ENCODE measurements around the gene CARM1. TPM values are rescaled to one million over a fixed set of nuclear protein-coding genes. Genes with fewer than 3 reads are reported as not detected.

Gene CARM1
- total RNA-seq, 3 donors from 2014 or later (not counting 1 experiment from before 2014, with no cell fraction given): 13.4 to 21.3 (median 19.8) TPM

- no peaks in the 10 kb centered on the region for H3K9me3 ChIP-seq (ENCODE audit: control insufficient read depth, insufficient read depth, low read length)
- no peaks in the 10 kb centered on the region for H3K36me3 Mint-ChIP-seq
- H3K27ac Mint-ChIP-seq: no peak overlapping the region
- H3K4me1 Mint-ChIP-seq: peaks cover 9% of the 10 kb centered on the region in 2 donors
- no peaks in the 10 kb centered on the region for H3K36me3 ChIP-seq (ENCODE audit: control insufficient read depth, insufficient read depth, low read length)
- ATAC-seq (no peak), DNase-seq (no peak)
- no peak overlapping the region for H3K27ac ChIP-seq (ENCODE audit: low read length)
- no peaks in the 10 kb centered on the region for H3K27me3 ChIP-seq (ENCODE audit: control insufficient read depth, insufficient read depth, low read length)
- H3K27me3 Mint-ChIP-seq (ENCODE audit: low read depth in 2 of 2): no peaks in the 10 kb centered on the region
- H3K4me1 ChIP-seq (ENCODE audit: control insufficient read depth, insufficient read depth, low read length): peaks cover 10% of the 10 kb centered on the region
- 96% methylated on average over 6 of the region's 6 CpGs for WGBS (ENCODE audit: insufficient coverage)
- no peaks in the 10 kb centered on the region for H3K9me3 Mint-ChIP-seq
- no peak overlapping the region for H3K4me3 Mint-ChIP-seq
- intact Hi-C loops (cut with micrococcal nuclease): no loop called here
- H3K4me3 ChIP-seq (ENCODE audit: low read length): no peak overlapping the region
- TF ChIP-seq CTCF (IDR thresholded peaks at IDR 0.05): no peak
These were observed 8.7 kb upstream of the CARM1 start for GRCh38 chr19:10862561-10863106.

GRCh38 chr19:10863107-10863717, 8.1 kb upstream of the CARM1 start:
- WGBS (ENCODE audit: insufficient coverage): 89% methylated on average over 18 of the region's 18 CpGs
- intact Hi-C loops (cut with micrococcal nuclease): no loop called here
- Mint-ChIP-seq H3K9me3 (no peaks in the 10 kb centered on the region), H3K36me3 (no peaks in the 10 kb centered on the region), H3K27ac (peak overlapping the region in 1 of 2 donors; percentile 40), H3K27me3 (ENCODE audit: low read depth in 2 of 2) (no peaks in the 10 kb centered on the region), H3K4me1 (peaks cover 9% of the 10 kb centered on the region in 2 donors), H3K4me3 (no peak overlapping the region)
- H3K36me3 ChIP-seq (ENCODE audit: control insufficient read depth, insufficient read depth, low read length): no peaks in the 10 kb centered on the region
- TF ChIP-seq CTCF (IDR thresholded peaks at IDR 0.05): no peak
- no peaks in the 10 kb centered on the region for H3K27me3 ChIP-seq (ENCODE audit: control insufficient read depth, insufficient read depth, low read length)
- DNase-seq (no peak), ATAC-seq (no peak)
- peaks cover 16% of the 10 kb centered on the region for H3K4me1 ChIP-seq (ENCODE audit: control insufficient read depth, insufficient read depth, low read length)
- no peak overlapping the region for H3K4me3 ChIP-seq (ENCODE audit: low read length)
- no peak overlapping the region for H3K27ac ChIP-seq (ENCODE audit: low read length)
- no peaks in the 10 kb centered on the region for H3K9me3 ChIP-seq (ENCODE audit: control insufficient read depth, insufficient read depth, low read length)

- Histone ChIP-seq H3K9me3 (ENCODE audit: control insufficient read depth, insufficient read depth, low read length) (no peaks in the 10 kb centered on the region), H3K4me1 (ENCODE audit: control insufficient read depth, insufficient read depth, low read length) (peaks cover 18% of the 10 kb centered on the region), H3K36me3 (ENCODE audit: control insufficient read depth, insufficient read depth, low read length) (no peaks in the 10 kb centered on the region), H3K27me3 (ENCODE audit: control insufficient read depth, insufficient read depth, low read length) (no peaks in the 10 kb centered on the region), H3K27ac (ENCODE audit: low read length) (no peak overlapping the region), H3K4me3 (ENCODE audit: low read length) (no peak overlapping the region)
- DNase-seq (peak; percentile 75 to 90), ATAC-seq (peak; percentile 87 to 93 (median 87))
- H3K9me3 Mint-ChIP-seq: no peaks in the 10 kb centered on the region
- no peaks in the 10 kb centered on the region for H3K27me3 Mint-ChIP-seq (ENCODE audit: low read depth in 2 of 2)
- H3K4me1 Mint-ChIP-seq: peaks cover 9 to 10% of the 10 kb centered on the region in 2 donors
- peak overlapping the region in 1 of 2 donors; percentile 68 for H3K27ac Mint-ChIP-seq
- TF ChIP-seq CTCF (IDR thresholded peaks at IDR 0.05): peak; percentile 90
- peak overlapping the region; percentile 5 for H3K4me3 Mint-ChIP-seq
- intact Hi-C loops (cut with micrococcal nuclease): loop anchor here (1.0 to 2.0 kb wide), 2 partner anchors 68 to 147 kb away; no protein-coding TSS in a partner anchor
- no peaks in the 10 kb centered on the region for H3K36me3 Mint-ChIP-seq
- WGBS (ENCODE audit: insufficient coverage): 24% methylated on average over 6 of the region's 6 CpGs
These were observed 6.8 kb upstream of the CARM1 start for GRCh38 chr19:10864538-10864899.

Measured in natural killer cell (primary cell).